H1 (cell line): Measurements from ENCODE around the gene STARD9.

Experiments used
- BRCA1 ChIP-seq: IDR thresholded peaks from 2 replicates; pipeline ENCODE4 v1.6.1; 2012; ENCODE audit warnings: low read depth, low read length, improper control_type of control experiment
- EP300 ChIP-seq, 2 experiments: IDR thresholded peaks; 1 replicate in 1 of 2; 2 replicates in 1 of 2; pipeline ENCODE4 v1.6.1; 2011 to 2012; ENCODE audit warnings: low read depth in 2 of 2, low read length in 2 of 2, mild to moderate bottlenecking in 2 of 2, borderline replicate concordance in 1 of 2, inconsistent platforms in 1 of 2, moderate library complexity in 1 of 2
- POLR2A ChIP-seq, 2 experiments: IDR thresholded peaks; 1 replicate in 1 of 2; 2 replicates in 1 of 2; pipeline ENCODE4 v1.6.1; 2011; ENCODE audit warnings: low read depth in 2 of 2, low read length in 2 of 2, mild to moderate bottlenecking in 2 of 2; ENCODE audit errors: control extremely low read depth in 1 of 2
- RBBP5 ChIP-seq: IDR thresholded peaks from 2 replicates; pipeline ENCODE4 v1.7.1; 2012; ENCODE audit warnings: low read depth, mild to moderate bottlenecking, inconsistent platforms, low read length, moderate library complexity, borderline replicate concordance
- SP1 ChIP-seq: IDR thresholded peaks from 2 replicates; pipeline ENCODE4 v1.6.1; 2011; ENCODE audit warnings: low read depth, low read length
- YY1 ChIP-seq: IDR thresholded peaks from 2 replicates; pipeline ENCODE4 v1.6.1; 2011; ENCODE audit warnings: low read depth, mild to moderate bottlenecking, low read length
- TF ChIP-seq, protein P1 (sequence below), 3 experiments: IDR thresholded peaks; 1 replicate in 2 of 3; 2 replicates in 1 of 3; pipeline versions ENCODE4 v1.5.1 to v1.6.1; 2011; ENCODE audit warnings: low read length in 3 of 3, mild to moderate bottlenecking in 3 of 3, inconsistent platforms in 2 of 3, low read depth in 1 of 3, moderate library complexity in 1 of 3; ENCODE audit not compliant: insufficient read depth in 1 of 3; ENCODE audit errors: control extremely low read depth in 1 of 3

GRCh38 chr15:42737529-42738328 lies 162.3 kb downstream of the STARD9 start:
- TF ChIP-seq POLR2A (IDR thresholded peaks at IDR 0.05; ENCODE audit: control extremely low read depth in 1 of 2, low read depth in 2 of 2, low read length in 2 of 2) (no peak), EP300 (IDR thresholded peaks at IDR 0.05; ENCODE audit: borderline replicate concordance in 1 of 2, low read depth in 2 of 2, low read length in 2 of 2) (no peak), RBBP5 (no peak), SP1 (no peak), YY1 (no peak), BRCA1 (no peak)
- TF ChIP-seq, protein P1, sequence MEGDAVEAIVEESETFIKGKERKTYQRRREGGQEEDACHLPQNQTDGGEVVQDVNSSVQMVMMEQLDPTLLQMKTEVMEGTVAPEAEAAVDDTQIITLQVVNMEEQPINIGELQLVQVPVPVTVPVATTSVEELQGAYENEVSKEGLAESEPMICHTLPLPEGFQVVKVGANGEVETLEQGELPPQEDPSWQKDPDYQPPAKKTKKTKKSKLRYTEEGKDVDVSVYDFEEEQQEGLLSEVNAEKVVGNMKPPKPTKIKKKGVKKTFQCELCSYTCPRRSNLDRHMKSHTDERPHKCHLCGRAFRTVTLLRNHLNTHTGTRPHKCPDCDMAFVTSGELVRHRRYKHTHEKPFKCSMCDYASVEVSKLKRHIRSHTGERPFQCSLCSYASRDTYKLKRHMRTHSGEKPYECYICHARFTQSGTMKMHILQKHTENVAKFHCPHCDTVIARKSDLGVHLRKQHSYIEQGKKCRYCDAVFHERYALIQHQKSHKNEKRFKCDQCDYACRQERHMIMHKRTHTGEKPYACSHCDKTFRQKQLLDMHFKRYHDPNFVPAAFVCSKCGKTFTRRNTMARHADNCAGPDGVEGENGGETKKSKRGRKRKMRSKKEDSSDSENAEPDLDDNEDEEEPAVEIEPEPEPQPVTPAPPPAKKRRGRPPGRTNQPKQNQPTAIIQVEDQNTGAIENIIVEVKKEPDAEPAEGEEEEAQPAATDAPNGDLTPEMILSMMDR (IDR thresholded peaks at IDR 0.05; ENCODE audit: control extremely low read depth in 1 of 3, insufficient read depth in 1 of 3, low read depth in 1 of 3, low read length in 3 of 3), result peak in 1 of 3 experiments; percentile 26; a peak in 2 of 4 replicates
